SK-N-SH treated with all-trans-retinoic acid at 6 μM for 48 hours (cell line): Measurements from ENCODE around the gene CLCA1.

Experiments
- RARB ChIP-seq: fragments of 250-450 bp; sonication (Bioruptor Pico); IDR thresholded peaks from 2 replicates; pipeline ENCODE4 v1.8.0; 2021; ENCODE audit warnings: mild to moderate bottlenecking, moderate library complexity
- ZFP3 ChIP-seq: fragments of 250-450 bp; sonication (Bioruptor Pico); IDR thresholded peaks from 2 replicates; pipeline ENCODE4 v1.5.0; 2020; ENCODE audit warnings: mild to moderate bottlenecking, moderate library complexity

- TF ChIP-seq RARB (CRISPR knock-in tag): no peak
- TF ChIP-seq ZFP3 (CRISPR knock-in tag): no peak
These were observed 34.8 kb downstream of the CLCA1 start for GRCh38 chr1:86503406-86504136.
